ENCODE data around the gene WDR72.
"Not testable (repeated sequence)": the region's sequence is repeated elsewhere in the genome, so short reads cannot be mapped to it uniquely, and the experiment has no call there.

Gene WDR72

DNA sequence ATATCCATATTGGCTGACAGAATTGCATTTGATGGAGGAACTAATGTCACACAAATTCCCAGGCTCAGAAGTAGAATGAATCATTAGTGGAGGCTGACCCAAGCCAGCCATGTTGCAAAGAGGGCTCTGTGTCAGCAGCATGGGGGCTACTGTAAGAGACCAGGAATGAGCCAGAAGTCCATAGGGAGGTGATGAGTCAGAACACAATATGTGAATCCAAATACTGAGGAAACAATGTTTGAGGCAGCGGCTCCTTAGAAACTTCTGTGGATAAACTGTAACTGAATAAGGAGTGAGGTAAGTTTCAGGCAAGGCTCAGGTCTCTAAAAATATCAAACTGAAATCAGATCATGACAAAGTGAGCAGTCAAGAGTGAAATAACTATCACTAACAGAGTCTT, 170.7 kb downstream of the WDR72 start:
- no peak for FAIRE-seq

DNA sequence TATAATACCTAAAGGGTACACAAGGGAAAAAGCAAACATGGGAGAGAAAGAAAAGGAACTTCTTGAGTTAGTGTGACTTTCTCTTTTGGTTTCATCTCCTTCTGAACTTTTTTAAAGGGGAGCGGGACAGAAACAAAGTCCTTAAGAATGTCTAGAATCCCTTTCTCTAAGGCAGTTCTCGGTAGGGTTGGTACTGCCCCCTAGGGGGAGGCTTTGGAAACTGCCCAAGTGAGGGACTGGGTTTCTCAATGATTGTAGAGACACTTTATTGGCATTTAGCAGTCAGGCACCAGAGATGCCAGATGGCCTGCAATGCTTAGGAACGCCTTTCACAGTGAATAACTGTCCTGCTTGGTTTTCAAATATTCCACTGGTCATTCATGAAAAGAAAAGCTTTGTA, 172.7 kb downstream of the WDR72 start:
- FAIRE-seq = no peak

DNA sequence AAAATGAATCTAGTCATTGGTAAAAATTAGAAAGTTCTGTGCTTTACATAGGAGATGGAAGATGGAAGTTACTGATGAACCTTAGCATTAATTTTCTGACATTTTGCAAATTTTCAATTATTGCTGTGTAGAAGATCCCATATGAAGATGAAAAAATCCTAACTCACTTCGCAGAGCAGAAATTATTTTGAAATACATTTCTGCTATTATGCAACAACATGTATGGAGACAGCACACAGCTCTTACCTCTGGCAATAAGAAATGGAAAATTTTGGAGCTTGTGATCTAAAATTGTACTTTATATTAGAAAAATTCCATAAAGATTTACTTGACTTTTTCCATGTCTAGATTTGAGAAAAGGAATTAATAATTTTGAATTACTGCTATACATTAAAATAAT, 177.9 kb downstream of the WDR72 start:
- FAIRE-seq = no peak

DNA sequence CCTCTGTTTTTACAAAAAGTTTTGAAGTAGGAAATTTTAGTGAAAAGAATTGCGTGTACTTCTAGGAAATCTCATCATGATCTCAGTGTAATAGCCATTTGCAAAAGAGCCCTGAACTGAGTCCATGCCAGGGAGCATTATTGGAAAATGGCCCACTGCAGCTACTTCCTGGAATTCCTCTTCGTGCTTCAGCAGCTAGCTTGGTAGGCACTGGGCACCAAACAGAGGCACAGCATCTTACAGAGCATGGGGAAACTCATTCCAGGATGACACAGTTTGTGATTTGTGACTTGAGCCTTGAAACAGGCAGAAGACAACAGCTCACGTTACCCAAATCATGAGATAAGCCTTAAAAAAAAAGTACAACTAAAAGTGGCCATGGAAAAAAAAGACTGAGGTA, 179.1 kb downstream of the WDR72 start:
- FAIRE-seq = no peak

DNA sequence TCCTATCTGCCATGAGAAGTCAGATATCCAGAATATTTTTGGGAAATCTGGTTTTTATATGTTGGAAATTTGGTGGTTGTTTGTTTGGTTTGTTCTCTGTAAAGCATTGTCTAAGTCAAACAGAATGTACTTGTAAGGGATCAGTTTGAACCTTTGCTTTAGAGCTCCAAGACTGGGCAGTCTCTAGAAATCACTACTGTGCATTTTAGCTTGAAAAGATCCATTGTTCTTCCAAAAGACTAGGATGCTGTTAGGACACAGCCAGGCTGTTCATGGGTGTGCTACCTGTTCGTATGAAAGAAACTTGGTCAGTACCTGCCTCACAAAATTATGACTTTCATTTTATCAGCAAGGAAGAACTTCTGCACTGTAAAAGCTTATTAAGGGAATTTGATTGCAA, 182.6 kb downstream of the WDR72 start:
- no peak for FAIRE-seq

DNA sequence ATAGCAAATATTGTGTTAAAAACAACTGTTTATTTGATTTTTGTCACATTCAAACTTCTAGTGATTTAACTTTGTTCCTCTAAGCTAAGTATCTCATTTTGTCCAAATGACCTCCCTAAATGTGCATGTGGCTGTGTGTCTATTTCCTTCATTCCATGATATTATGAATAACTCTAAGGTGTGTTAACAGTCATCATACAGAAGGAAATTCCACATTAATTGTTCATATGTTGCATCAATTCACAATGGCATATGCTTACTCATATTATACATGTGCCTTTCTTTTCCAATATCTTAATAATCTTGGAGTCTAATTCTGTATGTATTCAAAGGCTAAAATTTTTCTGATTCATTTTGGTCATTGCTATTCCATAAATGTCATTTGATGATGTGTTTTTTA, 186.4 kb downstream of the WDR72 start:
- no peak for FAIRE-seq

DNA sequence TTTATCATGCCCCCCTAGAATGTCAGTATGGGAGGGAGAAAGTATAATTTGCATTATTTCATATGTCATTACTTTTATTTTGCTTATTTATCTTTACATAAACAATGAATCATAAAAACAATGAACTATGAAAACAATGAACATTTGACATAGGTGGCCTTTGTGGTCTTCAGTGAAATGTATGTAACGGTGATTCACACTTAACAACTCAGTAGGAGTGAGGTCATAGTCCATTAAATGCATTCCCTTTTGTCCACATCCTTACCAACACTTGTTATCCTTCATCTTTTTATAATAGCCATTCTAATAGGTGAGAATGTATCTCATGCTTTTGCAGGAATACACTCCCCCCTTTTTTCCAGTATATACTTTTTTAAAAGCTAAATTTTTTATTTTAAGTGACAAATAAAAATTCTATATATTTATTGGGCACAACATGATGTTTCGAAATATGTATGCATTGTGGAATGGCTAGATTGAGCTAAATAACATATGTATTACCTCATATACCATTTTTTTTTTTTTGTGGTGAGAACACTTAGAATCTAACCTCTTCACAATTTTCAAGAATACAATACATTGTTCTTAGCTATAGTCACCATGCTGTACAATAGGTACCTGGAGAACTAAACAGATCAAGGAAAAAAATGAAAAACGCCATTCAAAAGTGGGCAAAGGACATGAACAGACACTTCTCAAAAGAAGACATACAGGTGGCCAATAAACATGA, 189.5 kb downstream of the WDR72 start:
- no peak for FAIRE-seq

DNA sequence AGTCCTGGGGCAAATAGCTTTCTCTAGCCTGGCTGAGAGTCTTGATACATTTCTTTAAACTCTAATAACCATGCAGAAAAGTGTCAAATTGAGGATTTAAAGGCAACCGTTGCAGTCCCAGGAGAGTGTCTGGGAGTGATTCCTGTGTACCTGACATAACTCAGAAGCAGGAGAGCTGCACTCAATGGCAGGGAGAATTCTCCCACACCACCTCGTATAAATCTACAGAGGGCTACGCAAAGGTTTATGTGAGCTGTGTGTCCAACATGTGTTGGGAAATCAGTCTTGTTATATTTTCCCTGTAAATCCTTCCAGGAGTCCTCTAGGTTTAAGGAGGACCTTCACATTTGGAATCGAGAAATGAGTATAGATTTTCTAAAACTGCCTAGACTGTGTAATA, 192.6 kb downstream of the WDR72 start:
- FAIRE-seq = no peak

DNA sequence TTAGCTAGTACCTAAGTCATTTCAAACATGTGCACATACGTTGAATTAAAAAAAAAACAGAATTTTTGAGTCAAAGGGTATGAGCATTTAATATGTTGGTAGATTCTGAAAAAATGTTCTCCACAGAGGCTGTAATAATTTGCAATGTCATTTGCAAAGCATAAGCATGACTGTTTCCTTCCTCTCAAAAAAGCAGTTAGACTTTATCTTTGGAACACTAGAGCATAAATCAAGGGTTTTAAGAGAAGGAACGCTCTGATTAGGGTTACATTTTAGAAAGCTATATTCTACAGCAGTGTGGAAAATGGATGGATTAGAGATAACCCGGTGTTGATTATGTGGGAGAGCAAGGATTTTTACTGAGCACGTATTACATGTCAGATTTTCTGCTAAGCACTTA, 193.7 kb downstream of the WDR72 start:
- FAIRE-seq = no peak

DNA sequence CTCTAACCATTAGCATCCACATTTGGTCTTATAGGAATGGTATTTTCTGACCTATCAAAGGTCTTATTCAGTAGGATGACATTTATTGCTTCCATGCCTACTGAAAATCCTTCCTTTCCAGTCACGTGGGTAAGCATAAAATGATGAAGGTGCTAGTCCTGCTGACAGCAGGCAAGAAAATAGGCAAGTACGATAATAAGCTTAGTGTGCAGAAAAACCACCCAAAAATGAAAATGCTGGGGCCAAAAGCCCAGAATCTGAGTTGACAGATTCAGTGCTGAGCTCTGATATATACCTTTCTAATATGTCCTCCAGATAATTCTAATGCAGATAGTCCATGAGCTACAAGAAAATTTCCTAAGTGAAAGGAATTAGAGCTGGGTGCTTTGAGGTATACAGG, 194.8 kb downstream of the WDR72 start:
- no peak for FAIRE-seq

DNA sequence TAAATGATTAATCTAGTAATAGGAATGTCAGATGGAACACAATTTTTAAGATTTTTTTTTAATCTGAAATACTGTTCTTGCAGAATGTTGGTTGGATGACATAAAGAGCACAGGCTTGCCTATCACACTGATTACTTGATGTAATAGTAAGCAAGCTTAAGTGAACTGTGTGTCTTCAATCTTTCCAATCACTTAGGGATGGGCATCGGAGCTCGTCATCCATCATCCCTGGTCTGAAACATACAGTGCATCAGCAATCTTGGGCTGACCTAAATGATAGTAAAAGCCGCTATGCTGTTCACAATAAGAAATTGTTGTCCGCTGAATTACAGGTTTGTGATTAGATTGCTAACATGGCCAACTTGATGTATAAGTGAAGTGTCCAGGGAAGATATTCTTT, 195.8 kb downstream of the WDR72 start:
- no peak for FAIRE-seq

DNA sequence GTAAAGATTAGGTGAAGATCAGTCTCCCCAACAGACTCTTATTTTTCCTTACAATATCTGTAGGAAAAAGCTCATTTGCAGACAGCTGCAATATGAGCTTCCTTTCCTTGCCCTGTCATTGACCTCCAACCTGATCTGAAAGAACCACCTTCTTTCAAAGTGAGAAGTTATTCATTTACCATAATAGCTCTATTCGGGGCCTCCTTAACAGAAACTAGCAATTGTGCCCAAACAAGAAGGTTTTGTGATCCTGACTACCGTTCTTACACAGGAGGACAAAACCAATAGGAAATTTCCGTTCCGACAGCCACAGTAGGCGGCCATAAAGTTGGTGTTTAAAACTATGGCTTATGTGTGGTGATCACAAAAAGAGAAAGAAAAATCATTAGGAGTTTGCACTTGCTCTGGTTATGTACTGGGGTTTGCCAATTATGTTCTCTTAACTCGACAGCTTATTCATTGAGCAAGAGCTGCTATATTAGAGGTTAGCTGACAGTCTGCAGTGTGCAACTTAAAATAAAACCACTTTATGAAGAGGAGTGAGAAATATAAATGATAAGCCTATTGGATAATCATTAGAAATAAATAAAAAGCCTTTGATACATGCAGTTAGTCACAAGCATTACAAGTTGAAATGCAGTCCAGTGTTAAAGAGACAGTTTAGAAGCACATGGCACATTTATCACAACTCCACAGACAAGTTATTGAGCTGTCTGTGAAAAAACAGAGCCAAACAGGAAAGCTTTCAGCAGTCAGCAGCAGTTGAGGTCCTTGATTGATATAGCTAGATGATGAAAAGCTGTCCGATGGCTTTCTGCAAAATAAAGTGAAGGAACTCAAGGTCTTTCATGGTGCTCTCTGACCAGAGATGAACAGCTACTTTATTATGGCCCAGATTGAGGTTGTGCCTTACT, 199.8 kb downstream of the WDR72 start:
- no peak for FAIRE-seq

DNA sequence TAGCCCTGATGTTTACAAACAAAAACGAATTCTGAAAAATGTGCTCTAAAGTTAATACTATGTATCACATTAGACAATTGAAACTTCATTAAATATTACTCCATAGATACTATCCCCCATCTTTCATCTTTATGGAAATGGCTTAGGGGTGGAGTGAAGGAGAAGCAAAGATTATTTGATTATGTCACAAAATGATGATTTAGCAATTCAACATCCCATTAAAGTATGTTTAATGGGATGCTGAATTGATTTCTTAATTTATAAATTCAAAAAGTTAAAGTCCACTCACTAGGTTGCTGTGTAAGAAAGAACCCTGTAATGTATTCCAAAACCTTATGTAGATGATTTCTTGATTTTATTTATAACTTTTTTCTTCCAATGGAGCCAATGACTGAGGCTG, 201.1 kb downstream of the WDR72 start:
- FAIRE-seq = no peak

DNA sequence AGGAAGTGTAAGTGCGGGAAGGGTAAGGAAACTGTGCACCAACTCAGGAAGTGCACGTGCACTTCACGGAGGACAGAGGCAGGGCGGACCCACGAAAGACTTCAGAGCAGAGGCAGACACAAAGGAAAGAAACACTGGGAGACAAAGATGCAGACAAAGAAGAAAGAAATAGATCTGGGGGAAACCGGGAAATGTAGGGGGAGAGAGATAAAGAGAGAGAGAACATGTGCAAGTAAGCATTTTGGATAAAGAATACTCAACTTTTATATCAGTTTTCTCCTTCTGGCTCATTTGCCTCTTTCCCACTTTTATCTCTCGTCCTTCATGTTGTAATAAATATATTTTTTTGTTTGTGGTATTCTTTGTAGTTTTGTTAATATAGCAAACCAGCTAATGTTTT, 204.2 kb downstream of the WDR72 start:
- no peak for FAIRE-seq

DNA sequence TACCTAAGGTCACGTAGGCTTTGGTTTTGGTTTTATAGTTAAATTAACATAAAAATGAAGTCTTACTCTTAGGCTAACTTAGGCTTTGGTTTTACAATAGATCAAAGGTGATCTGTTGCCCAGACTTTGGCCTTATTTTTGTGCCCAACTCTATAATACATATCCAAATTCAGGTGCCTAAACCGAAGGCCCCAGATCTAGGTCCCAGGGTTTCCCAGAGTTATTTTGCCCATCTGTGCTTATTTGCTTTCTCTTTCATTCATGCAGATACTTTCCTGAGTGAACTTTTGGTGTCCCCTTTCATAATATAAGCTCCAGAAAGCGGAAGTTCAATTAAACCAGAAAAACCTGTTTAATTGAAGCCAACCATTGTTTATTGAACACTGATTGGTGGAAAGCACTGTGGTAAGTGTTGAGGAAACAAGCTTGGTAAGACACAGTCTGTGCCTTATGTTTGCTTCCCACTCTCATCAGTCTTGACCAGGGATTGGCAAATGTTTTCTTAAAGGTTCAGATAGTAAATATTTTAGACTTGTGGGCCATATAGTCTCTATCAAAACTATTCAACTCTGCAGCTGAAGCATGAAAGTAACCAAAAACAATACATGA, 209.7 kb downstream of the WDR72 start:
- FAIRE-seq = no peak

DNA sequence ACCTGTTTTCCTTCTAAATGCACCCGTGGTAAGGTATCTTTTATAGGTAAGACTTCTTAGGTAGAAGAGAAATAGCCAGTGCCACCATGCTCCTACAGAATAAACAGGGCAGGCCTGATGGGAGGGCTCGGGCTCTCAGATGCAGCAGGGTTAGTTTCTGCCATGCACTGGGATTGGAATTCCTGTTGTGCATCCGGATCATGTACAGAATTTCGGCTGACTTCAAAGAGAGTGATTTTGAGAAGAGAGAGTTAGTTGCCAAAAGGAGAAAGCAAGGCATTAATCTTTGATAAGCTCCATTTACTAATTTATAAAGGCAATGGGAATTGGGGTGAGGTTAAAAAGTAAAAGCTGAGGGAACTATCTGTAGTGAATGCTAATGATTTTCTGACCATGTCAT, 211.2 kb downstream of the WDR72 start:
- FAIRE-seq = no peak

DNA sequence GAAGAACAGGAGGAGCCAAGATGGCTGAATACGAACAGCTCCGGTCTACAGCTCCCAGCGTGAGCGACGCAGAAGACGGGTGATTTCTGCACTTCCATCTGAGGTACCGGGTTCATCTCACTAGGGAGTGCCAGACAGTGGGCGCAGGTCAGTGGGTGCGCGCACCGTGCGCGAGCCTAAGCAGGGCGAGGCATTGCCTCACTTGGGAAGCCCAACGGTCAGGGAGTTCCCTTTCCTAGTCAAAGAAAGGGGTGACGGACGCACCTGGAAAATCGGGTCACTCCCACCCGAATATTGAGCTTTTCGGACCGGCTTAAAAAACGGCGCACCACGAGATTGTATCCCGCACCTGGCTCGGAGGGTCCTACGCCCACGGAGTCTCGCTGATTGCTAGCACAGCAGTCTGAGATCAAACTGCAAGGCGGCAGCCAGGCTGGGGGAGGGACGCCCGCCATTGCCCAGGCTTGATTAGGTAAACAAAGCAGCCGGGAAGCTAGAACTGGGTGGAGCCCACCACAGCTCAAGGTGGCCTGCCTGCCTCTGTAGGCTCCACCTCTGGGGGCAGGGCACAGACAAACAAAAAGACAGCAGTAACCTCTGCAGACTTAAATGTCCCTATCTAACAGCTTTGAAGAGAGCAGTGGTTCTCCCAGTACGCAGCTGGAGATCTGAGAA, 218.7 kb downstream of the WDR72 start:
- FAIRE-seq = not testable (repeated sequence)

DNA sequence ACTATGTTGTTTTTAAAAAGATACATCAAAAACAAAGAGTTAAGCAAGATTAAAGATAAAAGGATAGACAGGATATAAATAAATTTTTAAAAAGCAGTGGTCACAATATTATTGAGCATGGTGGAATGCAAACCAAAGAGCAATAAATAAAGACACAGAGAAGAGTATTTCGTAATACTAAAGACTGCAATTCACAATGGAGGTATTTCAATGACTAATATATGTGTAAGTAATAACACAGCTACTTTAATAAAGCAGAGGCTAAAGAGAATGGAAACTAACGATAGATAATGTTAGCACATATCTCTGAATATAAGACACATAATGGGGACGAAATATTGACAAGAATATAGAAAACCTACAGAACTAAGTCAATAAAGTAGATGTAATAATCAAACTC, 219.6 kb downstream of the WDR72 start:
- FAIRE-seq = no peak

DNA sequence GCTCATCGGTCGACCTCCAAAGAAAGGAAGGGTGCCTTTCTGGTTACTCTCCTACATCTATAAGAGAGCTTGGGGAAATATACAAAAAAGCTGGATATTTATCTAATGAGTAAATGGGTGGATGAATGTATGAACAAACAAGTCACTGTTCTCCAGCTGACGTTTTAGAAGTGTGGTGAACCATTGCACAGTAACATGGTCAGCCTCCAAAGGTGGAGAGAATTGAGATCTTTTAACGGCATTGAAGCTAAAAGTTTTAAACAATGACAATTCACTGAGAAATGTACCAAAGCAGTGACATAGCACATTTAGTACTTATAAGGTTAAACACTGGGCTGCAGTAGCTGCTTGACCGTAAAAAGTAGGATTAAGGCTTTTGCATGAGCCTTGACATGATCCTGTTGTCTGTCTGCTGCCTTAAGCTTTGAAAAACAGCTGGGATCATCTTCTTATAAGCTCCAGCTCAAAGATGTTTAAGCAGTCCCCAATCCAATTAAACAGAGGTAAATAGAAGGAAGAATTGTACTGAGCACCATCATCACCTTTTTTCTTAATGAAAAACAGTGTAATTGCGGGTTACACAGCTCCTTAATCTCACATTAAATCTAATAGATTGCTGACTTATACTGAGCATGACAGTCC, 222.9 kb downstream of the WDR72 start:
- no peak for FAIRE-seq

DNA sequence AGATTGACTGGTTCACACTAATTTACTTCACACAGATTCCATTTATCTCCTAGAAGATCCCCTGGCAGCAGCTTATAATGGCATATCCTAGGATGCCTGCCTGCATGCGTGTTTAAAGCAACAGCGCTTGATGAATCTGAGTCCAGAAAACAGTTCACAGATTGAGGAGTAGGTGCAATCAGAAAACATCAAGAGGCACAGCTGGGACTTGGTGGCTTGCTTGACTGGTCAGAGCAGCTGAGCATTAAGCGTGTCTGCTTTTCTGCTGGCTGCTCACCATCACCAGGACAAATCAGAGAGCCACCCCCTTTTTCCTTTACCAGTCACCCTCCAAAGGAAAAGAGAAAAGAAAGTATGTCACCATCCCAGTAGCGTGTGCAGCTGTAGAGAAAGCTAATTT, 223.6 kb downstream of the WDR72 start:
- no peak for FAIRE-seq

DNA sequence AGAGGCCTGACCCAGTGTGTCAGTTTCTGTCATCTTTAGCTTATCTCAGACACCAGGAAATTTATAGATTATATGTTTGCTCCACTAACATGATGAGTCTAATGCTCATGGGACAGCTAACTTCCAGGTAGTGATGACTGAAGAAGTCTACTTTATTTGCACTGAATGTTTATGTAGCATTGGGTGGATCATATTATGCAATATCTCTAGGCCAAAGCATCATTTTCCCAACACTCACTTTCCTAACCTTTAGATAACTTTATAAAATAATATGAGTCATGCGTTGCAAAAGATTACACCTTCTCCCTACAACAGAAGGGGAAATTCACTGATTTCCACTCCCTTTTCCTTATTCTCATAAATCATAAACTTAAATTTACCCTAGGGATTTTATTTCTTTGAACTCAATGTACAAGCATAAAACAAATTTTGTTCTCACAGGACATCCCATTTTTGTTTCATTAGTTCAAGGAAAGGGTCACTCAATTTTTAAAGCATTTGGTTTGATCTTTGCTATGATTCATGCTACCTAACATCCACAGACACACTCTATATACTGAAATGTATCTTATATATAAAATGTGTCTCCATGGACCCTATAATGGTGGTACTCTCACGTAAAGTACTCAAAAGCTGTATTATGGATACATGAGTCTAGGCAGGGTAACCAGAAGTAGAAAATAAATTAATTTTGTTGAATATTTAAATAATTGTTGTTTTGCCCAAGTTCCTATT, 225.2 kb downstream of the WDR72 start:
- FAIRE-seq = no peak

DNA sequence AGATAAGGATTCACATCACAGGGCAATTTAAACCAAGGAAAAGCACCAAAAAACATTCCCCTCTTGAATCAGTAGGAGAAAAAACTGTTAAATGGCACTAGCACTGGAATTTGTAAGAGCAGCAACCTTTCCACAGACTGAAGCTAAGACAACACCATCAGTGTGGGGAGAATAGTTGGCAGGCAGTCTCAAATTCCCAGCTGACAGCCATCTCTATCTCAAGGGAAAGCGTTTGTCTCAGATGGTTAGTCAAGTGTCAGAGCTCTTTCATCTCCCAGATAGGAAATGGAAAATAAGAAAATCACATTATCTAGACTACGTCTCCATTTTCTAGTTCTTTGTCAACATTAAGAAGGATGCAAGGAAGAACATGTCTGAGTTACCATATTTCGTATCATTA, 228.7 kb downstream of the WDR72 start:
- no peak for FAIRE-seq
